ENCODE results near the gene ELK1. TPM values are rescaled to one million over a fixed set of nuclear protein-coding genes. Genes with fewer than 3 reads are reported as not detected.

The ELK1 gene
- total RNA-seq, 4 donors from 2014 or later: 35.0 to 65.6 (median 58.8) TPM

DNA sequence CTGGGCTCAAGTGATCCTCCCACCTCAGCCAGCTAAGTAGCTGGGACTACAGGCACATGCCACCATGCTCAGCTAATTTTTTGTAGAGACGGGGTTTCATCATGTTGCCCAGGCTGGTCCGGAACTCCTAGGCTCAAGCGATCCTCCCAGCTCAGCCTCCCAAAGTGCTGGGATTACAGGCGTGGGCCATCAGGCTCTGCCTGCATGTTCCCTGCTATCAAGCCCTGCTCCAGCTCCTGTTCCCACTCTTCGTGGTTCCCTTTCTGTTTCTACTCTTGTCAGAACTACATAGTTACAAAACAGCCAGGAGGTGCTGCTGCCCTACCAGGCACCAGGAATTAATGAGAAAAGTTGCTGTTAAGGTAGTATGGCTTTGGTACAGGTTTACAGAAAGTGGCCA is 59.4 kb downstream of the ELK1 start:
- Histone ChIP-seq H3K4me3 (no peak overlapping the region), H3K9me3 (no peaks in the 10 kb centered on the region), H3K4me1 (no peaks in the 10 kb centered on the region), H3K36me3 (no peaks in the 10 kb centered on the region), H3K27ac (no peak overlapping the region), H3K27me3 (no peaks in the 10 kb centered on the region)
- DNase-seq: no peak
- in situ Hi-C loops (cut with MboI; ENCODE audit: low sequenced_read_pairs in 4 of 4) (no loop called here), intact Hi-C loops (cut with DNase I; ENCODE audit: low total_unique reads) (no loop called here)
- ATAC-seq: no peak
- TF ChIP-seq, protein P1, sequence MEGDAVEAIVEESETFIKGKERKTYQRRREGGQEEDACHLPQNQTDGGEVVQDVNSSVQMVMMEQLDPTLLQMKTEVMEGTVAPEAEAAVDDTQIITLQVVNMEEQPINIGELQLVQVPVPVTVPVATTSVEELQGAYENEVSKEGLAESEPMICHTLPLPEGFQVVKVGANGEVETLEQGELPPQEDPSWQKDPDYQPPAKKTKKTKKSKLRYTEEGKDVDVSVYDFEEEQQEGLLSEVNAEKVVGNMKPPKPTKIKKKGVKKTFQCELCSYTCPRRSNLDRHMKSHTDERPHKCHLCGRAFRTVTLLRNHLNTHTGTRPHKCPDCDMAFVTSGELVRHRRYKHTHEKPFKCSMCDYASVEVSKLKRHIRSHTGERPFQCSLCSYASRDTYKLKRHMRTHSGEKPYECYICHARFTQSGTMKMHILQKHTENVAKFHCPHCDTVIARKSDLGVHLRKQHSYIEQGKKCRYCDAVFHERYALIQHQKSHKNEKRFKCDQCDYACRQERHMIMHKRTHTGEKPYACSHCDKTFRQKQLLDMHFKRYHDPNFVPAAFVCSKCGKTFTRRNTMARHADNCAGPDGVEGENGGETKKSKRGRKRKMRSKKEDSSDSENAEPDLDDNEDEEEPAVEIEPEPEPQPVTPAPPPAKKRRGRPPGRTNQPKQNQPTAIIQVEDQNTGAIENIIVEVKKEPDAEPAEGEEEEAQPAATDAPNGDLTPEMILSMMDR (IDR thresholded peaks at IDR 0.05 in 4 of 5, conservative IDR thresholded peaks at IDR 0.05 in 1 of 5): no peak
- TF ChIP-seq POLR2A (IDR thresholded peaks at IDR 0.05): no peak

DNA sequence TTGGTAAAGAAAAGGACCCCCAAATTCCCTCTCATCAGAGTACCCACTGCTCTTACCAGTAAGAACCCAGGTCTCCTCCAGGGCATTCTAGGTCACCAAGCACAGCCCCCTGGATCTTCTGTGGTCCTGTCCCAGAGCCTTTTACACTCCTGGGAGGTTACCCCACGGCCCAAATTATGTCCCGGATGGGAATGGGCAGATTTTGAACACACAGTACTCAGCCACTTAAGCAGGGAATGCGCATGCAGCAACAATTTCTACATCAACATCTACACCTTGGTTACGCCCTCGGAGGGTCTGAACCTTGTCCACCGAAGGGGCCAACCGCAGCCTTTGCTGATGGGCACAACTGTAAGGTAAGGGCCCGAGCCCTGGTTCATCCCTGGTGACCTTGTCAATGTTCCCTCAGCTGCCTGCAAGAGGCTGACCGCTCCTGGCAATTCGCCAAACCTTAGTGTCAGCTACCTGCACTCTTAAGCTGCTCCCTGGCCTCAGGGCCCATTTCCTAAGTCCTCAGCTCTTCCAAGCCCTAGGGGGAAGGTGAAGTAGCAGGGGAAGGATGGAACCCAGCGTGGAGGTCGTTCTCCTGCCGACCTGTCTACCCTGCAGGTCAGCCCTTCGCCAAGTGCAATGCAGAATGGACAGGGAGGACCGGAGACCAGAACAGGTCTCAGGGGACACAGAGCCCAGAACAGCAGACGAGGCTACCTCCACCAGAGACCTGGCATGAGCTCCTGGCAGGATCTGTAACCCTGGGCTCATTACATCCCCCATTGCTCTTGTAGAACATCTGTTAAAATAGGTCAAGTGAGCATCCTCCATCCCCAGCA is 62.2 kb downstream of the ELK1 start:
- no peak overlapping the region for H3K27ac ChIP-seq
- H3K4me1 ChIP-seq: no peaks in the 10 kb centered on the region
- intact Hi-C loops (cut with DNase I; ENCODE audit: low total_unique reads) (no loop called here), in situ Hi-C loops (cut with MboI; ENCODE audit: low sequenced_read_pairs in 4 of 4) (no loop called here)
- H3K4me3 ChIP-seq: no peak overlapping the region
- no peaks in the 10 kb centered on the region for H3K36me3 ChIP-seq
- no peaks in the 10 kb centered on the region for H3K27me3 ChIP-seq
- ATAC-seq (no peak), DNase-seq (no peak)
- no peaks in the 10 kb centered on the region for H3K9me3 ChIP-seq
- TF ChIP-seq POLR2A (IDR thresholded peaks at IDR 0.05): no peak
- TF ChIP-seq, protein P1 (IDR thresholded peaks at IDR 0.05 in 4 of 5, conservative IDR thresholded peaks at IDR 0.05 in 1 of 5): no peak

DNA sequence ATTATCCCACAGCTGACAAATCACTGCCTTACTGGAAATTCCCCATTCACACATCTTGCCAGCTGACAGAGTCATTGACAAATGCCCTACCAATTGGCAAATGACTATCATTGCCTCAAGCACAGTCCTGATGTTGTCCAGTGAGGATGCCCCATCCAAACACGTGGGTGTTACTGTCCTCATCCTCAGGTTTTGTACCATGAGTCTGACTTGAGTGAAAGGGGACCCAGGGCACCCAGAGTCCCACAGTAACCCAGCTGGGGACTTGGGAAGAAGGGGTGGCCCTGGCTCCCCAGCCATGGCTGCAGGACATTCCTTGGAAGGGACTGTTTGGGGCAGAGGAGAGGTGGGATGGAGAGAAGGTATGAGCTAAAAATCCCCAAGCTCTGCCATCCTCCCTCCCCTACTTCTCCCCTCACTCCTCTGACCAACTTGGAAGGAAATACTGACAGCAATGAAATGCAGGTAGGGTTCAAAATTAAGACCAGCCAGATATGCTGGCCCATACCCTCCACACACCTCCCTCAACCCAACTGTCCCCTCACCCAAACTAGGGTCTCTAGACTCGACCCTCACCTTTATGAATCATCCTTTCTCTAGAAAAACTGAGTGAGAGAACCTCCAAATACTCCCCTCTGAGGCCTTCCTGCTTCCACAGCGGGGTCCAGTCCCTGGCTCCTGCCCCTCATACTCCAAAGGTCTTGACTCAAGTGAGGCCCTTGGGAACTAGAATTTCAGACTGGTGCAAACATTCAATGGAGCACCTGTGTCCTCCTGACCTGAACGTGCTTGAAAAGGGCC is 63.1 kb downstream of the ELK1 start:
- Histone ChIP-seq H3K27me3 (no peaks in the 10 kb centered on the region), H3K9me3 (no peaks in the 10 kb centered on the region), H3K36me3 (no peaks in the 10 kb centered on the region), H3K27ac (no peak overlapping the region), H3K4me3 (no peak overlapping the region), H3K4me1 (no peaks in the 10 kb centered on the region)
- TF ChIP-seq POLR2A (IDR thresholded peaks at IDR 0.05): no peak
- TF ChIP-seq, protein P1 (IDR thresholded peaks at IDR 0.05 in 4 of 5, conservative IDR thresholded peaks at IDR 0.05 in 1 of 5): no peak
- in situ Hi-C loops (cut with MboI; ENCODE audit: low sequenced_read_pairs in 4 of 4): no loop called here
- DNase-seq: no peak
- no peak for ATAC-seq
- intact Hi-C loops (cut with DNase I; ENCODE audit: low total_unique reads): no loop called here

DNA sequence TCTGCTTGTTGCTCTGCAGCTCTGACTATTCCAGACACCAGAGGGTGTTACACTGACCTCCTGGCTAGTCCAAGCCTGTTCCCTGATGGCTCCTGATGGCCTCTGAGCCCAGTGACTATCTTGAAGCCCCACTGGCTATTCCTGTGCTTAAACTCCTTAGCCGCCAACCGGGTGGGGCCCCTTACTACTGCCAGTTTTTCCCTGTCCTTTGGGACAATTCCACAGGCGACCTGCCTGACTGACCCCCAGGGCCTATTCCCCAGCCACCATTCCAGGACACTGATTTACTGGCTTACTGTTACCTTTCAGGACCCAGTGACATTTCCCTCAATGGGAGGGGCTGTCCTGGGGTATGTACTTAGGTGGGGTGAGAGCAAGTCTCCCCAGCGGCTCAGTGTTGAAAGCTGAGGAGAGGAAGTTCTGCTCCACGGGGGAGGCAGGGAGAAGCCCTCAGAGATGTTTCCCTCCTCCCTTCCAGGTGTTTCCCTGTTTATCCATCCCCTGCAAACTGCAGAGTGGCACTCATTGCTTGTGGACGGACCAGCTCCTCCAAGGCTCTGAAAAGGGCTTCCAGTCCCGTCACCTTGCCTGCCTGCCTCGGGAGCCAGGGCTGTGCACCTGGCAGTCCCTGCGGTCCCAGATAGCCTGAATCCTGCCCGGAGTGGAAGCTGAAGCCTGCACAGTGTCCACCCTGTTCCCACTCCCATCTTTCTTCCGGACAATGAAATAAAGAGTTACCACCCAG is 64.1 kb downstream of the ELK1 start:
- in situ Hi-C loops (cut with MboI; ENCODE audit: low sequenced_read_pairs in 4 of 4): no loop called here
- Histone ChIP-seq H3K9me3 (no peaks in the 10 kb centered on the region), H3K4me3 (no peak overlapping the region), H3K36me3 (no peaks in the 10 kb centered on the region), H3K4me1 (no peaks in the 10 kb centered on the region), H3K27me3 (no peaks in the 10 kb centered on the region), H3K27ac (no peak overlapping the region)
- intact Hi-C loops (cut with DNase I; ENCODE audit: low total_unique reads): no loop called here
- TF ChIP-seq, protein P1 (IDR thresholded peaks at IDR 0.05 in 4 of 5, conservative IDR thresholded peaks at IDR 0.05 in 1 of 5): no peak
- TF ChIP-seq POLR2A (IDR thresholded peaks at IDR 0.05): no peak
- DNase-seq (no peak), ATAC-seq (no peak)

Small RNAs within 50 kb of the gene (microRNA-seq; reads per million reads assigned to microRNA genes)
- gene MIR4769 (ENCODE audit: borderline replicate concordance in 2 of 2): 0 reads per million in 2 donors

Other genes starting within 250 kb of the ELK1 start
- gene ZNF41, start 167.3 kb downstream of the ELK1 start, total RNA-seq: 10 to 100 TPM in 3 of 4 donors, 1 to 10 TPM in 1; 8.7 to 14.9 (median 11.7) TPM
- 10 to 100 TPM; 44.8 to 93.3 (median 66.7) TPM for gene ARAF, start 89.4 kb downstream of the ELK1 start, total RNA-seq
- gene TIMP1, start 68.1 kb downstream of the ELK1 start, total RNA-seq: 10 to 100 TPM; 15.8 to 94.8 (median 47.1) TPM
- gene SYN1, start 30.7 kb downstream of the ELK1 start, total RNA-seq: under 1 TPM in 2 of 4 donors, not detected in 2; 0.22 to 0.36 TPM
- 1 to 10 TPM in 2 of 4 donors, under 1 TPM in 1, not detected in 1; 0.51 to 3.8 (median 3.3) TPM for gene CFP, start 20.6 kb downstream of the ELK1 start, total RNA-seq
- 100 to 1,000 TPM in 2 of 4 donors, 10 to 100 TPM in 2; 92.3 to 153 (median 109) TPM for gene UXT, start 8.6 kb upstream of the ELK1 start, total RNA-seq
- 1 to 10 TPM in 3 of 4 donors, under 1 TPM in 1; 1.00 to 4.3 (median 3.3) TPM for gene ZNF81, start 186.3 kb upstream of the ELK1 start, total RNA-seq

Measured in gastrocnemius medialis (tissue), 4 donors.